Measurements from ENCODE around the gene IFT57. TPM values are rescaled to one million over a fixed set of nuclear protein-coding genes. Genes with fewer than 3 reads are reported as not detected.
A peak's percentile ranks its signal among the peaks of the same experiment; 100 is the strongest.

IFT57 gene
- total and polyA plus RNA-seq, 10 donors = 26.2 to 48.9 (median 38.9) TPM

GRCh38 chr3:108180194-108180593 is 42.0 kb downstream of the IFT57 start:
- Histone ChIP-seq H3K27me3 (replicated peaks in 1 of 7) (no peaks in the 10 kb centered on the region), H3K36me3 (peaks cover 0 to 9% (median 0%) of the 10 kb centered on the region in 6 donors), H3K9me3 (peaks cover 0 to 6% (median 4%) of the 10 kb centered on the region in 8 donors), H3K4me3 (no peak overlapping the region), H3K27ac (no peak overlapping the region), H3K4me1 (peaks cover 0 to 16% (median 6%) of the 10 kb centered on the region in 6 donors)
- intact Hi-C loops (cut with DNase I; ENCODE audit: low total_unique reads) = no loop called here
- DNase-seq = no peak
- 62 to 82% (median 77%) methylated on average over 1 of the region's 1 CpG for WGBS, 5 donors
- no peak for TF ChIP-seq POLR2A (IDR thresholded peaks at IDR 0.05)
- TF ChIP-seq POLR2AphosphoS5 (IDR thresholded peaks at IDR 0.05) = no peak
- no peak for TF ChIP-seq CTCF (IDR thresholded peaks at IDR 0.05 in 8 of 11, conservative IDR thresholded peaks at IDR 0.05 in 3 of 11)

- intact Hi-C loops (cut with DNase I; ENCODE audit: low total_unique reads) = no loop called here
- H3K27ac ChIP-seq = peak overlapping the region in 2 of 8 donors; percentile 3 to 19
- no peaks in the 10 kb centered on the region for H3K9me3 ChIP-seq
- no peaks in the 10 kb centered on the region for H3K36me3 ChIP-seq
- no peak for DNase-seq
- H3K4me3 ChIP-seq = no peak overlapping the region
- peaks cover 0 to 16% (median 6%) of the 10 kb centered on the region in 6 donors for H3K4me1 ChIP-seq
- WGBS, 5 donors = 67 to 92% (median 83%) methylated on average over 1 of the region's 1 CpG
- H3K27me3 ChIP-seq (replicated peaks in 1 of 7) = no peaks in the 10 kb centered on the region
- no peak for TF ChIP-seq POLR2AphosphoS5 (IDR thresholded peaks at IDR 0.05)
- no peak for TF ChIP-seq CTCF (IDR thresholded peaks at IDR 0.05 in 8 of 11, conservative IDR thresholded peaks at IDR 0.05 in 3 of 11)
- TF ChIP-seq POLR2A (IDR thresholded peaks at IDR 0.05) = no peak
These were observed 43.5 kb downstream of the IFT57 start for GRCh38 chr3:108178676-108179075.

- no peaks in the 10 kb centered on the region for H3K27me3 ChIP-seq (replicated peaks in 1 of 7)
- H3K9me3 ChIP-seq = no peaks in the 10 kb centered on the region
- H3K36me3 ChIP-seq = no peaks in the 10 kb centered on the region
- TF ChIP-seq CTCF (IDR thresholded peaks at IDR 0.05 in 8 of 11, conservative IDR thresholded peaks at IDR 0.05 in 3 of 11) (no peak), POLR2AphosphoS5 (IDR thresholded peaks at IDR 0.05) (no peak), POLR2A (IDR thresholded peaks at IDR 0.05) (no peak)
- intact Hi-C loops (cut with DNase I; ENCODE audit: low total_unique reads) = no loop called here
- no peak overlapping the region for H3K4me3 ChIP-seq
- H3K4me1 ChIP-seq = peaks cover 0 to 20% (median 6%) of the 10 kb centered on the region in 6 donors
- 72 to 90% (median 76%) methylated on average over 2 of the region's 2 CpGs for WGBS, 5 donors
- no peak for DNase-seq
- H3K27ac ChIP-seq = no peak overlapping the region
These were observed 44.7 kb downstream of the IFT57 start for GRCh38 chr3:108177536-108177935.

- no peak overlapping the region for H3K27ac ChIP-seq
- H3K36me3 ChIP-seq = no peaks in the 10 kb centered on the region
- H3K4me1 ChIP-seq = peaks cover 0 to 27% (median 5%) of the 10 kb centered on the region in 6 donors
- H3K9me3 ChIP-seq = no peaks in the 10 kb centered on the region
- intact Hi-C loops (cut with DNase I; ENCODE audit: low total_unique reads) = no loop called here
- DNase-seq = no peak
- TF ChIP-seq CTCF (IDR thresholded peaks at IDR 0.05 in 8 of 11, conservative IDR thresholded peaks at IDR 0.05 in 3 of 11) (no peak), POLR2AphosphoS5 (IDR thresholded peaks at IDR 0.05) (no peak), POLR2A (IDR thresholded peaks at IDR 0.05) (no peak)
- 79 to 100% (median 97%) methylated on average over 1 of the region's 1 CpG for WGBS, 5 donors
- H3K27me3 ChIP-seq (replicated peaks in 1 of 7) = no peaks in the 10 kb centered on the region
- no peak overlapping the region for H3K4me3 ChIP-seq
These were observed 46.9 kb downstream of the IFT57 start for GRCh38 chr3:108175352-108175751.

Measured in spleen (tissue), 11 donors.